Neural progenitor cell (in vitro differentiated cells): ENCODE data around the gene ST3GAL2. TPM values are rescaled to one million over a fixed set of nuclear protein-coding genes. Genes with fewer than 3 reads are reported as not detected.

ENCODE experiments used
- DNase-seq: peaks from one replicate; pipeline ENCODE4 v3.0.0-alpha.2; 2016; ENCODE audit warnings: low spot score
- H2AFZ ChIP-seq: fragments of 200-600 bp; sonication (generic); replicated peaks from 2 replicates; pipeline ENCODE4 v1.6.1; 2016; ENCODE audit warnings: antibody characterized with exemption
- H3F3A ChIP-seq: fragments of 200-600 bp; sonication (generic); 2 replicates; pipeline ENCODE4 v1.6.1; 2016; ENCODE audit warnings: antibody characterized with exemption, low read depth
- H3K27ac ChIP-seq: fragments of 200-600 bp; sonication (generic); 2 replicates; pipeline ENCODE4 v1.5.1; 2016; ENCODE audit warnings: mild to moderate bottlenecking
- H3K27me3 ChIP-seq: fragments of 200-600 bp; sonication (generic); 2 replicates; pipeline ENCODE4 v1.6.1; 2016; ENCODE audit warnings: mild to moderate bottlenecking, moderate library complexity
- H3K36me3 ChIP-seq: fragments of 200-600 bp; sonication (generic); 2 replicates; pipeline ENCODE4 v1.5.1; 2016
- H3K4me1 ChIP-seq: fragments of 200-600 bp; sonication (generic); 2 replicates; pipeline ENCODE4 v1.6.1; 2016; ENCODE audit warnings: mixed run types
- H3K4me2 ChIP-seq: fragments of 200-600 bp; sonication (generic); 2 replicates; pipeline ENCODE4 v1.6.1; 2016
- H3K4me3 ChIP-seq: fragments of 200-600 bp; sonication (generic); 2 replicates; pipeline ENCODE4 v1.5.1; 2016
- H3K79me2 ChIP-seq: fragments of 200-600 bp; sonication (generic); 2 replicates; pipeline ENCODE4 v1.6.1; 2016; ENCODE audit warnings: low read depth
- H3K9ac ChIP-seq: fragments of 200-600 bp; sonication (generic); 2 replicates; pipeline ENCODE4 v1.6.1; 2016
- H3K9me3 ChIP-seq: fragments of 200-600 bp; sonication (generic); 2 replicates; pipeline ENCODE4 v1.5.1; 2016; ENCODE audit warnings: low read depth
- H4K20me1 ChIP-seq: fragments of 200-600 bp; sonication (generic); 2 replicates; pipeline ENCODE4 v1.6.1; 2016; ENCODE audit warnings: low read depth
- H3K27ac Mint-ChIP-seq: 3 replicates; pipeline ENCODE4 v1.8.0; 2021; ENCODE audit warnings: mixed read lengths
- H3K27me3 Mint-ChIP-seq: 2 replicates; pipeline ENCODE4 v1.8.0; 2022; ENCODE audit warnings: low read depth, mild to moderate bottlenecking, inconsistent platforms, moderate library complexity, mixed read lengths; ENCODE audit not compliant: insufficient read depth
- H3K36me3 Mint-ChIP-seq: 3 replicates; pipeline ENCODE4 v1.8.0; 2021; ENCODE audit warnings: mixed read lengths
- H3K4me1 Mint-ChIP-seq: 3 replicates; pipeline ENCODE4 v1.8.0; 2021; ENCODE audit warnings: mixed read lengths
- H3K4me3 Mint-ChIP-seq: 3 replicates; pipeline ENCODE4 v1.8.0; 2021; ENCODE audit warnings: mild to moderate bottlenecking, moderate library complexity, mixed read lengths
- H3K9me3 Mint-ChIP-seq: 3 replicates; pipeline ENCODE4 v1.8.0; 2020; ENCODE audit warnings: mixed read lengths
- CTCF ChIP-seq: fragments of 200-600 bp; sonication (generic); IDR thresholded peaks from 2 replicates; pipeline ENCODE4 v1.5.1; 2017; ENCODE audit warnings: antibody characterized with exemption, mild to moderate bottlenecking
- EZH2 ChIP-seq: fragments of 200-600 bp; sonication (generic); IDR thresholded peaks from 2 replicates; pipeline ENCODE4 v1.6.1; 2017; ENCODE audit warnings: antibody characterized with exemption, mild to moderate bottlenecking, moderate library complexity
- EZH2phosphoT487 ChIP-seq: fragments of 200-600 bp; sonication (generic); IDR thresholded peaks from 2 replicates; pipeline ENCODE4 v1.6.1; 2017; ENCODE audit warnings: antibody characterized with exemption
- total RNA-seq: library from RNA; depleted of rRNA; stranded (reverse); fragments of >200 nt; gene quantifications from 2 replicates; pipeline ENCODE4 v1.2.3, GENCODE V29; 2015; ENCODE audit warnings: low replicate concordance

ST3GAL2 gene
- total RNA-seq, 1 donor from 2014 or later = 11.6 TPM

- no peaks in the 10 kb centered on the region for H3K4me1 ChIP-seq
- peak overlapping the region; percentile 52 for H3K9ac ChIP-seq
- no peaks in the 10 kb centered on the region for H3K9me3 Mint-ChIP-seq
- no peaks in the 10 kb centered on the region for H4K20me1 ChIP-seq
- H3K9me3 ChIP-seq = no peaks in the 10 kb centered on the region
- peaks cover 3% of the 10 kb centered on the region for H3K27me3 Mint-ChIP-seq
- TF ChIP-seq CTCF = no peak
- TF ChIP-seq EZH2 = no peak
- TF ChIP-seq EZH2phosphoT487 = no peak
- no peaks in the 10 kb centered on the region for H3K36me3 ChIP-seq
- no peak overlapping the region for H3K27ac Mint-ChIP-seq
- DNase-seq = no peak
- H3K79me2 ChIP-seq = no peaks in the 10 kb centered on the region
- H3K4me3 Mint-ChIP-seq = peak overlapping the region; percentile 53
- H3K27me3 ChIP-seq = no peaks in the 10 kb centered on the region
- H3K4me1 Mint-ChIP-seq = peaks cover 6% of the 10 kb centered on the region
- no peaks in the 10 kb centered on the region for H3F3A ChIP-seq
- no peak overlapping the region for H3K27ac ChIP-seq
- no peak overlapping the region for H3K4me2 ChIP-seq
- H3K4me3 ChIP-seq = no peak overlapping the region
- no peak overlapping the region for H2AFZ ChIP-seq
- no peaks in the 10 kb centered on the region for H3K36me3 Mint-ChIP-seq
These were observed 28.7 kb upstream of the ST3GAL2 start for GRCh38 chr16:70467608-70468007.

GRCh38 chr16:70467113-70467512 lies 28.2 kb upstream of the ST3GAL2 start:
- no peak overlapping the region for H3K4me2 ChIP-seq
- Mint-ChIP-seq H3K27ac (no peak overlapping the region), H3K4me3 (no peak overlapping the region), H3K9me3 (no peaks in the 10 kb centered on the region), H3K36me3 (no peaks in the 10 kb centered on the region), H3K4me1 (peaks cover 6% of the 10 kb centered on the region), H3K27me3 (peaks cover 3% of the 10 kb centered on the region)
- H3K4me1 ChIP-seq = no peaks in the 10 kb centered on the region
- no peaks in the 10 kb centered on the region for H3K9me3 ChIP-seq
- H3K79me2 ChIP-seq = no peaks in the 10 kb centered on the region
- H4K20me1 ChIP-seq = no peaks in the 10 kb centered on the region
- no peak overlapping the region for H2AFZ ChIP-seq
- no peak overlapping the region for H3K4me3 ChIP-seq
- TF ChIP-seq CTCF = no peak
- no peak for TF ChIP-seq EZH2
- no peak for TF ChIP-seq EZH2phosphoT487
- H3F3A ChIP-seq = no peaks in the 10 kb centered on the region
- DNase-seq = no peak
- H3K36me3 ChIP-seq = no peaks in the 10 kb centered on the region
- H3K27ac ChIP-seq = no peak overlapping the region
- H3K27me3 ChIP-seq = no peaks in the 10 kb centered on the region
- H3K9ac ChIP-seq = peak overlapping the region; percentile 52

- H3K4me3 ChIP-seq = no peak overlapping the region
- H3F3A ChIP-seq = no peaks in the 10 kb centered on the region
- H3K27ac ChIP-seq = no peak overlapping the region
- no peaks in the 10 kb centered on the region for H4K20me1 ChIP-seq
- H3K4me2 ChIP-seq = no peak overlapping the region
- no peak overlapping the region for H2AFZ ChIP-seq
- H3K9ac ChIP-seq = peak overlapping the region; percentile 37
- peaks cover 3% of the 10 kb centered on the region for H3K27me3 Mint-ChIP-seq
- no peak overlapping the region for H3K4me3 Mint-ChIP-seq
- TF ChIP-seq CTCF (no peak), EZH2 (no peak), EZH2phosphoT487 (no peak)
- H3K36me3 Mint-ChIP-seq = no peaks in the 10 kb centered on the region
- no peaks in the 10 kb centered on the region for H3K9me3 Mint-ChIP-seq
- DNase-seq = no peak
- no peak overlapping the region for H3K27ac Mint-ChIP-seq
- H3K4me1 Mint-ChIP-seq = peaks cover 6% of the 10 kb centered on the region
- no peaks in the 10 kb centered on the region for H3K79me2 ChIP-seq
- H3K27me3 ChIP-seq = no peaks in the 10 kb centered on the region
- no peaks in the 10 kb centered on the region for H3K36me3 ChIP-seq
- H3K4me1 ChIP-seq = no peaks in the 10 kb centered on the region
- H3K9me3 ChIP-seq = no peaks in the 10 kb centered on the region
These were observed 27.8 kb upstream of the ST3GAL2 start for GRCh38 chr16:70466805-70467076.
